ENCODE results near the gene XPC.

Gene XPC

DNA sequence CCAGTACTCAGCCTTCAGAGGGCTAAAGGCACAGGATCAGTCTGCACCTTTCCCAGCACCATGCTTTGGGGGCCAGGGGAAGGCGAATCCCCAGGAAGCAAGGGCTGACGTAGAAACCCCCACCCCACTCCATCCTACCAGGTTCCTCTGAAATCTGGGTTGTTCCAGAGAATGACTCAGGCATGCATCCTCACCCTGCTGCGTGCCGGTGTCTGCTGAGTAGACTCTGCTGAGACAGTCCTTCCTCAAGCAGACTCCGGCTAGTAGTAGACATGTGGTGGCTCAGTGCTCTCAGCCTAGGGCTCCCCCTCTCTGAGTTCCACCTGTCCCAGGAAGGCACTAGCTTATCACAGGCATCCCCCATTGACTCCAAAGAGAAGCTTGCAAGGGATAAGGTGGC, 44.5 kb downstream of the XPC start:
- Histone ChIP-seq H3K4me1 (peaks cover 0 to 24% (median 18%) of the 10 kb centered on the region in 4 donors), H3K4me3 (no peak overlapping the region), H3K27me3 (no peaks in the 10 kb centered on the region), H3K36me3 (peaks cover 84 to 95% (median 86%) of the 10 kb centered on the region in 3 donors), H3K27ac (no peak overlapping the region), H3K9me3 (no peaks in the 10 kb centered on the region)
- intact Hi-C loops (cut with DNase I; ENCODE audit: low total_unique reads): no loop called here
- TF ChIP-seq, protein P1, sequence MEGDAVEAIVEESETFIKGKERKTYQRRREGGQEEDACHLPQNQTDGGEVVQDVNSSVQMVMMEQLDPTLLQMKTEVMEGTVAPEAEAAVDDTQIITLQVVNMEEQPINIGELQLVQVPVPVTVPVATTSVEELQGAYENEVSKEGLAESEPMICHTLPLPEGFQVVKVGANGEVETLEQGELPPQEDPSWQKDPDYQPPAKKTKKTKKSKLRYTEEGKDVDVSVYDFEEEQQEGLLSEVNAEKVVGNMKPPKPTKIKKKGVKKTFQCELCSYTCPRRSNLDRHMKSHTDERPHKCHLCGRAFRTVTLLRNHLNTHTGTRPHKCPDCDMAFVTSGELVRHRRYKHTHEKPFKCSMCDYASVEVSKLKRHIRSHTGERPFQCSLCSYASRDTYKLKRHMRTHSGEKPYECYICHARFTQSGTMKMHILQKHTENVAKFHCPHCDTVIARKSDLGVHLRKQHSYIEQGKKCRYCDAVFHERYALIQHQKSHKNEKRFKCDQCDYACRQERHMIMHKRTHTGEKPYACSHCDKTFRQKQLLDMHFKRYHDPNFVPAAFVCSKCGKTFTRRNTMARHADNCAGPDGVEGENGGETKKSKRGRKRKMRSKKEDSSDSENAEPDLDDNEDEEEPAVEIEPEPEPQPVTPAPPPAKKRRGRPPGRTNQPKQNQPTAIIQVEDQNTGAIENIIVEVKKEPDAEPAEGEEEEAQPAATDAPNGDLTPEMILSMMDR (IDR thresholded peaks at IDR 0.05): no peak
- DNase-seq: no peak

DNA sequence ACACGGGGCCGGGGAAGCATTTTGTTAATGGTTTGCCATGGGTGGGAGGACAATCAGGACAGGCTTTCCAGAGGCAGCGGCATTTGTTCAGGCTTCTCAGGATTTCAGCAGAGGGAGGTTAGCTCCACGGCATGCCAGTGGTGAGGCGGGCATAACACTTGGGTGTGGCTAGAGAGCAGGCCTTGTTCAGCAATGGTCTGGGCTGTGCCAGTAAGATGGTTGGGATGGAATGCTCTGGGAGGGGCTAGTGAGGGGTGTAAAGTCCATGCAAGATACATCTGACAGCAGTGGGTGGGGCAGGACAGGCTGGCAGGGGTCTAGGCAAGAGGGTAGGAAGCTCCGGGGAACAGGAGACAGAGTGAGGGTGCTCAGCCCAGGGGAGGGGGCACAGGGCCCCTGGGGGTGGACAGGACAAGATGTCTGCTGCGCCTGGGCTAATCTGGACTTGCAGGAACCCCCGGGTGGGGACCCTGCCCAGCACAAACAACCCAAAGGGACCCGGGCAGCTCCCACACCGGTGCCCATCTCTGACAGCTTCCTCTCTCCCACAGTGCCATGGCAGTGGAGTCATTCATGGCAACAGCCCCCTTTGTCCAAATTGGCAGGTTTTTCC, 45.1 kb downstream of the XPC start:
- no peak overlapping the region for H3K27ac ChIP-seq
- H3K4me1 ChIP-seq: peaks cover 0 to 24% (median 17%) of the 10 kb centered on the region in 4 donors
- intact Hi-C loops (cut with DNase I; ENCODE audit: low total_unique reads): no loop called here
- no peak for DNase-seq
- H3K4me3 ChIP-seq: no peak overlapping the region
- H3K36me3 ChIP-seq: peaks cover 82 to 94% (median 87%) of the 10 kb centered on the region in 3 donors
- TF ChIP-seq, protein P1 (IDR thresholded peaks at IDR 0.05): no peak
- H3K27me3 ChIP-seq: no peaks in the 10 kb centered on the region
- H3K9me3 ChIP-seq: no peaks in the 10 kb centered on the region

DNA sequence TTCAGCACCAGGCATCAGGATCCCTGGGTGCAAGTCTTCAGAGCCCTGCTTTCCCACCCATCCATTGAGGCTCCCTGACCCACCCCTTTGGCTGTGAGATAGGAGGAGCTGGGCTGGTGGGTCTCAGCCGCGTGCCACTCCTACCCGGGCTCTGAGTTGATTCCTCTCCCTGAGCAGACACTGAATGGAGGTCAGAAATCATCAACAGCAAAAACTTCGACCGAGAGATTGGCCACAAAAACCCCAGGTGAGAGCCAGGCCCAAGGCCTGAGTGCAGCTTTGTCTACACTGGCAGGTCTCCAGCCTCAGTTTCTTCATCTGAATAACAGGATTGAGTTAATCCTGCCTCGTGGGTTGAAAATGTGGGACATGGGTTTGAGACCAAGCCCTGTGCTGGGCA, 45.7 kb downstream of the XPC start:
- Histone ChIP-seq H3K4me3 (no peak overlapping the region), H3K9me3 (no peaks in the 10 kb centered on the region), H3K27ac (peak overlapping the region in 1 of 2 donors; percentile 0), H3K36me3 (peaks cover 76 to 94% (median 91%) of the 10 kb centered on the region in 3 donors), H3K27me3 (no peaks in the 10 kb centered on the region), H3K4me1 (peaks cover 0 to 24% (median 13%) of the 10 kb centered on the region in 4 donors)
- TF ChIP-seq, protein P1 (IDR thresholded peaks at IDR 0.05): no peak
- intact Hi-C loops (cut with DNase I; ENCODE audit: low total_unique reads): no loop called here
- no peak for DNase-seq

DNA sequence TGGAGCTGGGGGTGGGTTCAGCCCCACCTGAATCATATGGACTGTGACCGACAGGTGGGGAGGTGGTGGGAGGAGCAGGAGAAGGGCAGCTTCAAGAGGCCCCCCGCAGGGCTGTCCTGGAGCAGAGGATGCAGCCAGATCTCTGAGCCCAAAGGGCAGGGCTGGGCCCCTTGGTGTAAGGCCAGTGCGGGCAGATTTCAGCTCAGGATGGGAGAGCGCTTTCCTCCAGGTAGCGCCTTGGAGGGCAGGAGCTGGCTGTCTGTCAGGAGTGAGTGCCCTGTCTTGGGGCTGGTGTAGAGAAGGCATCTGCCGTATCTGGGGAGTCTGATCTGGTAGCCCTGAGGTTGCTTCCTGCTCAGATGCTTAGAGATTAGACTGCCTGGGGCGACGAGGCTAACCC, 46.3 kb downstream of the XPC start:
- H3K27ac ChIP-seq: peak overlapping the region in 1 of 2 donors; percentile 0
- no peak overlapping the region for H3K4me3 ChIP-seq
- intact Hi-C loops (cut with DNase I; ENCODE audit: low total_unique reads): no loop called here
- H3K4me1 ChIP-seq: peaks cover 0 to 24% (median 12%) of the 10 kb centered on the region in 4 donors
- peaks cover 76 to 90% (median 89%) of the 10 kb centered on the region in 3 donors for H3K36me3 ChIP-seq
- no peaks in the 10 kb centered on the region for H3K9me3 ChIP-seq
- no peak for DNase-seq
- TF ChIP-seq, protein P1 (IDR thresholded peaks at IDR 0.05): no peak
- no peaks in the 10 kb centered on the region for H3K27me3 ChIP-seq

DNA sequence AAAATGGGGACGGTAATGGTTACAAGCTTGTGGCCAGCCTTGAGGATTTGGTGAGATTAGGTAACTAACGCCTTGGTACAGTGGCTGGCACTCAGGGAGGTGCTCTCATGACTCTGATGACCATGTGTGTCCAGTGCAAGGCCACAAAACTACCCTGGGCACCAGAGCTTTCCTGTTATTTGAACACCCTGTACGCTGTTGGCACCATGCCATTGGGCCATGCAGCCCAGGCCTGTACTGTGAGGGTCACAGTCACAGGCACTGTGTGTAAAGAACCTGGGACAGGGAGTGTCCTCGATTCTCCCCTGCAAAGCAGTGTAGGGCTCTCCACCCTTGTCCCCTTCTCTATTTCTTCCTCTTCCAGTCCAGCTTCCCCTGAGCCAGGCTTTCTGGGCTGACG, 47.3 kb downstream of the XPC start:
- Histone ChIP-seq H3K9me3 (no peaks in the 10 kb centered on the region), H3K4me1 (peaks cover 0 to 24% (median 15%) of the 10 kb centered on the region in 4 donors), H3K36me3 (peaks cover 74 to 84% (median 83%) of the 10 kb centered on the region in 3 donors), H3K27me3 (no peaks in the 10 kb centered on the region), H3K4me3 (no peak overlapping the region), H3K27ac (no peak overlapping the region)
- TF ChIP-seq, protein P1 (IDR thresholded peaks at IDR 0.05): no peak
- intact Hi-C loops (cut with DNase I; ENCODE audit: low total_unique reads): no loop called here
- no peak for DNase-seq
